Adrenal gland (tissue), 5 donors: ENCODE measurements around the gene SLC38A11.

Experiments
- CTCF ChIP-seq, 6 experiments: fragments of 450-650 bp in 4 of 6; fragments of 200-600 bp in 2 of 6; sonication (generic) in 1 of 6; IDR thresholded peaks; 1 replicate in 5 of 6; 2 replicates in 1 of 6; pipeline versions ENCODE4 v1.5.1 to v1.8.0; 2016 to 2021; ENCODE audit warnings: antibody characterized with exemption in 6 of 6, mild to moderate bottlenecking in 2 of 6, moderate library complexity in 1 of 6
- POLR2A ChIP-seq, 2 donors: fragments of 450-650 bp; IDR thresholded peaks; one replicate each; pipeline ENCODE4 v1.6.1; 2017; ENCODE audit warnings: antibody characterized with exemption in 2 of 2, mild to moderate bottlenecking in 2 of 2, moderate library complexity in 1 of 2
- donor health status: DM: no; HTN: no; CAD: no.

GRCh38 chr2:164953279-164953678, 2.0 kb downstream of the SLC38A11 start:
- no peak for TF ChIP-seq CTCF (IDR thresholded peaks at IDR 0.05)
- no peak for TF ChIP-seq POLR2A (IDR thresholded peaks at IDR 0.05)
